ENCODE data around the gene DCP1A.

GRCh38 chr3:53273146-53273670, 74.1 kb downstream of the DCP1A start:
- TF ChIP-seq CTCF (IDR thresholded peaks at IDR 0.05; ENCODE audit: low read depth, low read length, missing input control), result no peak
- TF ChIP-seq EGR1 (IDR thresholded peaks at IDR 0.05; ENCODE audit: low read depth in 2 of 2), result no peak
- TF ChIP-seq RAD21 (IDR thresholded peaks at IDR 0.05), result no peak
- TF ChIP-seq TAF1 (conservative IDR thresholded peaks at IDR 0.05), result no peak
- TF ChIP-seq SP1 (IDR thresholded peaks at IDR 0.05), result no peak
- TF ChIP-seq, protein P1, sequence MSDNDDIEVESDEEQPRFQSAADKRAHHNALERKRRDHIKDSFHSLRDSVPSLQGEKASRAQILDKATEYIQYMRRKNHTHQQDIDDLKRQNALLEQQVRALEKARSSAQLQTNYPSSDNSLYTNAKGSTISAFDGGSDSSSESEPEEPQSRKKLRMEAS (IDR thresholded peaks at IDR 0.05), result no peak
- no peak for TF ChIP-seq FOXA1 (IDR thresholded peaks at IDR 0.05)

Data from liver (tissue), 3 donors.